Measurements from ENCODE around the gene RPS6KC1. TPM values are rescaled to one million over a fixed set of nuclear protein-coding genes. Genes with fewer than 3 reads are reported as not detected.
A peak's percentile ranks its signal among the peaks of the same experiment; 100 is the strongest.

RPS6KC1 gene
- total RNA-seq (11.1 TPM), polyA plus RNA-seq (1 to 10 TPM; 3.4 to 6.4 (median 5.7) TPM)

DNA sequence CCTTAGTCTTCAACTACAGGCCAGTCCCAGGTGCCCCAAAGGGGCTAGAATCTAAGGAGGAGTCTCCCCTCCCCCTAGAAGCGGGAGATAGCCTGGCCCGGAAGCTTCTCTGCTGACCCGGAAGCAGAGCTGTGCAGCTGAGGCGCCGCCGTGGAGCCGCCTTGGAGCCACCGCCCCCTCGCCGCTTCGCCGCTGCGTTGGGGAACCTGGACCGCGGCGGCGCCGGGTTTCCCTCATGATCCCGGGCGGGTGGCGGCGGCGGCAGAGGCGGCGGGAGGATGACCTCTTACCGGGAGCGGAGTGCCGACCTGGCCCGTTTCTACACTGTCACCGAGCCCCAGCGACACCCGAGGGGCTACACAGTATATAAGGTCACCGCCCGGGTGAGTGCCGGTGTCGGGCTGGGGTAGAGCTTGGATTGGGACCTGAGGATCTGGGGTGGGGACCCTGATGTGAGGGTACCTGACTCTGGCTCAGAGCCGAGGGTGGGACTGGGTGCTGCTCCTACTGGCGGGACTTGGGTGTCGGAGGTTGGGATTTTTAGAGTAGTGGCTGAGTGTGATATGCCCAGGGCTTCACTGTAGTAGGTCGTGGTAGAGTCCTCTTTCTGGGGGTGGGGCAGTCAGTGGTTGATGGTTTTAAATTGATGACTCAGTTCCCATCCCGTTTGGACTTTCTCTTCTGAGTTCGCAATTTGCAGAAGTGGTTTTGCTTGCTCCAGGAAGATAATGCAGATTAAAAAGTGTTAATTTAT is at the start of gene RPS6KC1:
TSS of gene RPS6KC1 (plus strand) at position 115 of the 754 bp plus-strand sequence. CDS start at position 279, 164 bp downstream.
- H3K4me3 ChIP-seq (ENCODE audit: low read depth, low read length) = peak within 1 kb of the TSS; percentile 89
- no peaks in the 10 kb centered on the region for H3K9me3 ChIP-seq (ENCODE audit: control insufficient read depth in 2 of 2, low read length in 2 of 2)
- peaks cover 19% of the 10 kb centered on the region for H3K4me1 ChIP-seq (ENCODE audit: control insufficient read depth, insufficient read depth, low read length, poor library complexity, severe bottlenecking)
- peaks cover 11% of the 10 kb centered on the region for H3K27me3 ChIP-seq (ENCODE audit: control insufficient read depth, insufficient read depth, low read length)
- Mint-ChIP-seq H3K4me3 (peak within 1 kb of the TSS; percentile 92 to 100 (median 96)), H3K4me1 (peaks cover 17 to 39% (median 32%) of the 10 kb centered on the region in 4 donors), H3K9me3 (peaks cover 0 to 13% (median 3%) of the 10 kb centered on the region in 7 donors), H3K27ac (peak within 1 kb of the TSS; percentile 86 to 96 (median 94)), H3K36me3 (peaks cover 14% of the 10 kb centered on the region), H3K27me3 (peaks cover 29% of the 10 kb centered on the region)
- H3K27ac ChIP-seq (ENCODE audit: insufficient read depth, low read length, poor library complexity, severe bottlenecking) = peak within 1 kb of the TSS; percentile 62
- peak; percentile 97 to 98 for ATAC-seq (ENCODE audit: low read depth in 2 of 2)
- DNase-seq = peak; percentile 72 to 90 (median 78)
- H3K36me3 ChIP-seq (ENCODE audit: control insufficient read depth, insufficient read depth, low read length) = no peaks in the 10 kb centered on the region

DNA sequence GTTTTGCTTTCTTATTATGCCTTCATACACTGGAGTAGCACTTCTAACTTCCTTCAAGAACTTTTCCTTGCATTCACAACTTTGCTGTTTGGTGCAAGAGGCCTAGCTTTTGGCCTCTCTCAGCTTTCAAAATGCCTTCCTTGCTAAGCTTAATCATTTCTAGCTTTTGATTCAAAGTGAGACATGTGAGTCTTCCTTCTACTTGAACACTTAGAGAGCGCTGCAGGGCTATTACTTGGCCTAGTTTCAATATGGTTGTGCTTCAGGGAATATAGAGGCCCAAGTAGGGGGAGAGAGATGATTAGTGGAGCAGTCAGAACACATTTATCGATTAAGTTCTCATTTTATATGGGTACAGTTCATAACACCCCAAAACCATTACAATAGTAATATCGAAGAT is 47.8 kb upstream of the RPS6KC1 start:
- no peak overlapping the region for H3K4me3 ChIP-seq (ENCODE audit: low read depth, low read length)
- Mint-ChIP-seq H3K9me3 (no peaks in the 10 kb centered on the region), H3K27me3 (no peaks in the 10 kb centered on the region), H3K4me3 (no peak overlapping the region), H3K4me1 (peaks cover 7 to 17% (median 11%) of the 10 kb centered on the region in 4 donors), H3K36me3 (peaks cover 34% of the 10 kb centered on the region), H3K27ac (peak overlapping the region in 2 of 3 donors; percentile 11 to 17)
- ATAC-seq (ENCODE audit: low read depth in 2 of 2) (no peak), DNase-seq (peak in 1 of 3 donors; percentile 23)
- H3K36me3 ChIP-seq (ENCODE audit: control insufficient read depth, insufficient read depth, low read length) = peaks cover 64% of the 10 kb centered on the region
- H3K27me3 ChIP-seq (ENCODE audit: control insufficient read depth, insufficient read depth, low read length) = no peaks in the 10 kb centered on the region
- H3K4me1 ChIP-seq (ENCODE audit: control insufficient read depth, insufficient read depth, low read length, poor library complexity, severe bottlenecking) = no peaks in the 10 kb centered on the region
- H3K9me3 ChIP-seq (ENCODE audit: control insufficient read depth in 2 of 2, low read length in 2 of 2) = no peaks in the 10 kb centered on the region
- peak overlapping the region; percentile 16 for H3K27ac ChIP-seq (ENCODE audit: insufficient read depth, low read length, poor library complexity, severe bottlenecking)

GRCh38 chr1:213008564-213008963 is 42.5 kb upstream of the RPS6KC1 start:
- Histone ChIP-seq H3K36me3 (ENCODE audit: control insufficient read depth, insufficient read depth, low read length) (peaks cover 49% of the 10 kb centered on the region), H3K9me3 (ENCODE audit: control insufficient read depth in 2 of 2, low read length in 2 of 2) (no peaks in the 10 kb centered on the region), H3K4me3 (ENCODE audit: low read depth, low read length) (no peak overlapping the region), H3K27ac (ENCODE audit: insufficient read depth, low read length, poor library complexity, severe bottlenecking) (no peak overlapping the region), H3K4me1 (ENCODE audit: control insufficient read depth, insufficient read depth, low read length, poor library complexity, severe bottlenecking) (peaks cover 3% of the 10 kb centered on the region), H3K27me3 (ENCODE audit: control insufficient read depth, insufficient read depth, low read length) (no peaks in the 10 kb centered on the region)
- Mint-ChIP-seq H3K36me3 (peaks cover 29% of the 10 kb centered on the region), H3K4me3 (peak overlapping the region in 1 of 4 donors; percentile 47), H3K4me1 (peaks cover 25 to 51% (median 35%) of the 10 kb centered on the region in 4 donors), H3K27me3 (no peaks in the 10 kb centered on the region), H3K9me3 (no peaks in the 10 kb centered on the region), H3K27ac (peak overlapping the region in 1 of 3 donors; percentile 32)
- ATAC-seq (ENCODE audit: low read depth in 2 of 2) (no peak), DNase-seq (no peak)

DNA sequence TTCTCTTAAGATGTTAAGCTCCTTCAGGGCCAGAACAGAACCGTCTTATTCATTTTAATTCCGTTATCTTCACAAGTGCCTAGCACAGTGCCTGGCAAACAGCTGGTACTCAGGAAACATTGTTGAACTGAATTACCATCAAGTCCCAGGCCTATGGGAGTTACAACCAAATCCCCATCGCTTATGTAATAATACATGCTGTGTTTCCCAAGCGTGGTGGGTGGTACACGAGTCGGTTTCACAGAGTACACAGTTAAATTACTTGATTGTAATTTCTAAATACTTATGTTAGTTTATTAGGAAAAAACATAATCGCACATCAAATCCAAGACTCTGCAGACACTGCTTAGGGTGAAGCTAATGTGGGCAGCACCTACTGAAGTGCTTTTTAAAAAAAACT is 36.4 kb upstream of the RPS6KC1 start:
- ATAC-seq (ENCODE audit: low read depth in 2 of 2) (no peak), DNase-seq (peak in 1 of 3 donors; percentile 16)
- peaks cover 12 to 53% (median 37%) of the 10 kb centered on the region in 4 donors for H3K4me1 Mint-ChIP-seq
- H3K9me3 ChIP-seq (ENCODE audit: control insufficient read depth in 2 of 2, low read length in 2 of 2) = no peaks in the 10 kb centered on the region
- peak overlapping the region; percentile 91 to 100 (median 100) for H3K4me3 Mint-ChIP-seq
- H3K4me3 ChIP-seq (ENCODE audit: low read depth, low read length) = peak overlapping the region; percentile 90
- peak overlapping the region; percentile 90 for H3K27ac ChIP-seq (ENCODE audit: insufficient read depth, low read length, poor library complexity, severe bottlenecking)
- H3K27ac Mint-ChIP-seq = peak overlapping the region; percentile 99 to 100 (median 99)
- no peaks in the 10 kb centered on the region for H3K9me3 Mint-ChIP-seq
- H3K36me3 ChIP-seq (ENCODE audit: control insufficient read depth, insufficient read depth, low read length) = peaks cover 8% of the 10 kb centered on the region
- H3K4me1 ChIP-seq (ENCODE audit: control insufficient read depth, insufficient read depth, low read length, poor library complexity, severe bottlenecking) = peaks cover 22% of the 10 kb centered on the region
- peaks cover 16% of the 10 kb centered on the region for H3K36me3 Mint-ChIP-seq
- no peaks in the 10 kb centered on the region for H3K27me3 ChIP-seq (ENCODE audit: control insufficient read depth, insufficient read depth, low read length)
- H3K27me3 Mint-ChIP-seq = peaks cover 14% of the 10 kb centered on the region

- peaks cover 16% of the 10 kb centered on the region for H3K36me3 Mint-ChIP-seq
- DNase-seq = peak; percentile 94 to 99 (median 94)
- Histone ChIP-seq H3K9me3 (ENCODE audit: control insufficient read depth in 2 of 2, low read length in 2 of 2) (no peaks in the 10 kb centered on the region), H3K4me1 (ENCODE audit: control insufficient read depth, insufficient read depth, low read length, poor library complexity, severe bottlenecking) (peaks cover 22% of the 10 kb centered on the region), H3K27ac (ENCODE audit: insufficient read depth, low read length, poor library complexity, severe bottlenecking) (peak within 1 kb of the TSS; percentile 90), H3K4me3 (ENCODE audit: low read depth, low read length) (peak within 1 kb of the TSS; percentile 90), H3K27me3 (ENCODE audit: control insufficient read depth, insufficient read depth, low read length) (no peaks in the 10 kb centered on the region), H3K36me3 (ENCODE audit: control insufficient read depth, insufficient read depth, low read length) (peaks cover 8% of the 10 kb centered on the region)
- H3K9me3 Mint-ChIP-seq = no peaks in the 10 kb centered on the region
- ATAC-seq (ENCODE audit: low read depth in 2 of 2) = peak; percentile 99
- H3K4me3 Mint-ChIP-seq = peak within 1 kb of the TSS; percentile 91 to 100 (median 100)
- H3K27me3 Mint-ChIP-seq = peaks cover 21% of the 10 kb centered on the region
- peak within 1 kb of the TSS; percentile 99 to 100 (median 99) for H3K27ac Mint-ChIP-seq
- peaks cover 12 to 50% (median 36%) of the 10 kb centered on the region in 4 donors for H3K4me1 Mint-ChIP-seq
Measured at GRCh38 chr1:213015099-213016050, 35.7 kb upstream of the RPS6KC1 start, which contains the start of gene ANGEL2. Gene ANGEL2, minus strand, starts transcription at chr1:213015867. Its CDS starts 196 bp downstream, at chr1:213015671.

DNA sequence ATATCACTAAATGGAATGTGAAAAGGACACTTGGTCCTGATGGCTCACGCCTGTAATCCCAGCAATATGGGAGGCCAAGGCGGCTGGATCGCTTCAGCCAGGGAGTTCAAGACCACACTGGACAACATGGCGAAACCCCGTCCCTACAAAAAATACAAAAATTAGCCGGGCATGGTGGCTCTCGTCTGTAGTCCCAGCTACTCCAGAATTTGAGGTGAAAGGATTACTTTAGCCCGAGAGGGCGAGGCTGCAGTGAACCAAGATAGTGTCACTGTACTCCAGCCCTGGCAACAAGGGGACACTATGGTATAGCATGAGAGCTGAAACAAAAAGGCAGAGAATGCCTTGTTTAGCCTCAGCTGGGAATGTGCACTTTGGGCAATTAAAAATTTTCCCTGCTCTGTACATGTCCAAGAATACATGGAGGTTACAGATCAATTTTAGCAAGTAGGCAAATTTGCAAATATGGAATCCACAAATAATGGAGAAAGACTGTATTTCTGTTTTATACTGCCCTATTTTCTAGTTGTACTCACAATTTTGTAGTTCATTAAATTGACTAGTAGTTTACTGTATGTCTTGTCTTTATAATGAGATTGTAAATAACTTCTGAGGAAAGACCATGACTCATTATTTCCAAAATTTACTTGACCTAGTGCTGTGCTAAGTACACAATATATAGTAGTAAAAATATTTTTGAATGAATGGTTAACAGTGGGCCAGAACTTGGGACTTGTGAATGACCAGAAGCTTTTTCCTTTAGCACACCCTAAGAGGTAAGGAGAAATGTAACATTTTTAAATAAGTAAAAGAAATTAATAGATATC is 33.4 kb upstream of the RPS6KC1 start:
- peaks cover 6% of the 10 kb centered on the region for H3K27me3 ChIP-seq (ENCODE audit: control insufficient read depth, insufficient read depth, low read length)
- peaks cover 2% of the 10 kb centered on the region for H3K36me3 ChIP-seq (ENCODE audit: control insufficient read depth, insufficient read depth, low read length)
- H3K4me1 Mint-ChIP-seq = peaks cover 6 to 28% (median 21%) of the 10 kb centered on the region in 4 donors
- peaks cover 2% of the 10 kb centered on the region for H3K36me3 Mint-ChIP-seq
- DNase-seq = no peak
- no peak for ATAC-seq (ENCODE audit: low read depth in 2 of 2)
- peaks cover 19% of the 10 kb centered on the region for H3K4me1 ChIP-seq (ENCODE audit: control insufficient read depth, insufficient read depth, low read length, poor library complexity, severe bottlenecking)
- H3K9me3 ChIP-seq (ENCODE audit: control insufficient read depth in 2 of 2, low read length in 2 of 2) = no peaks in the 10 kb centered on the region
- H3K27ac ChIP-seq (ENCODE audit: insufficient read depth, low read length, poor library complexity, severe bottlenecking) = no peak overlapping the region
- H3K4me3 Mint-ChIP-seq = peak overlapping the region in 3 of 4 donors; percentile 29 to 86 (median 46)
- peaks cover 35% of the 10 kb centered on the region for H3K27me3 Mint-ChIP-seq
- H3K27ac Mint-ChIP-seq = no peak overlapping the region
- no peaks in the 10 kb centered on the region for H3K9me3 Mint-ChIP-seq
- H3K4me3 ChIP-seq (ENCODE audit: low read depth, low read length) = no peak overlapping the region
